Measurements from ENCODE around the gene SERGEF.

The SERGEF gene

GRCh38 chr11:17738151-17738973, 274.5 kb downstream of the SERGEF start:
- DNase-seq (ENCODE audit: low spot score) = peak; percentile 17
- Histone ChIP-seq H3K27me3 (ENCODE audit: insufficient read depth, poor library complexity, severe bottlenecking) (peaks cover 47% of the 10 kb centered on the region), H3K27ac (ENCODE audit: poor library complexity, severe bottlenecking) (no peak overlapping the region), H3K36me3 (ENCODE audit: low read depth) (no peaks in the 10 kb centered on the region), H3K4me1 (ENCODE audit: insufficient read depth, poor library complexity, severe bottlenecking) (no peaks in the 10 kb centered on the region), H3K4me3 (ENCODE audit: severe bottlenecking) (no peak overlapping the region), H3K9me3 (ENCODE audit: severe bottlenecking) (no peaks in the 10 kb centered on the region)
- no peak for TF ChIP-seq CTCF (IDR thresholded peaks at IDR 0.05; ENCODE audit: poor library complexity, severe bottlenecking)
- no peak for ATAC-seq (ENCODE audit: low read depth)
